WTC11 (cell line): Measurements from ENCODE around the gene NOG.

Source experiments
- ATF2 ChIP-seq: sonication (generic); formaldehyde crosslinking; IDR thresholded peaks from 2 replicates; pipeline ENCODE4 v1.8.1; 2022; ENCODE audit warnings: low read depth, missing genetic modification reagents, borderline replicate concordance
- ATF6 ChIP-seq: sonication (generic); formaldehyde crosslinking; IDR thresholded peaks from 2 replicates; pipeline ENCODE4 v1.8.1; 2023; ENCODE audit warnings: mild to moderate bottlenecking, missing genetic modification reagents
- CTCF ChIP-seq: fragments of 200-600 bp; IDR thresholded peaks from 2 replicates; pipeline ENCODE4 v1.8.0; 2022; ENCODE audit warnings: antibody characterized with exemption
- ETV6 ChIP-seq: sonication (generic); formaldehyde crosslinking; IDR thresholded peaks from 2 replicates; pipeline ENCODE4 v1.8.1; 2022; ENCODE audit warnings: mild to moderate bottlenecking, missing genetic modification reagents
- HMGXB4 ChIP-seq: sonication (generic); formaldehyde crosslinking; IDR thresholded peaks from 2 replicates; pipeline ENCODE4 v1.8.1; 2023; ENCODE audit warnings: mild to moderate bottlenecking, moderate library complexity, missing genetic modification reagents
- IRF1 ChIP-seq: sonication (generic); formaldehyde crosslinking; IDR thresholded peaks from 2 replicates; pipeline ENCODE4 v1.8.0; 2023; ENCODE audit warnings: missing genetic modification reagents
- NFYB ChIP-seq: sonication (generic); formaldehyde crosslinking; conservative IDR thresholded peaks from 2 replicates; pipeline ENCODE4 v1.8.0; 2022; ENCODE audit warnings: low read depth, missing genetic modification reagents
- PREB ChIP-seq: sonication (generic); formaldehyde crosslinking; IDR thresholded peaks from 2 replicates; pipeline ENCODE4 v1.8.1; 2022; ENCODE audit warnings: mild to moderate bottlenecking, missing genetic modification reagents, moderate library complexity, borderline replicate concordance
- SMAD3 ChIP-seq: sonication (generic); formaldehyde crosslinking; IDR thresholded peaks from 2 replicates; pipeline ENCODE4 v1.8.0; 2022; ENCODE audit warnings: missing genetic modification reagents, mild to moderate bottlenecking, borderline replicate concordance
- SP1 ChIP-seq: sonication (generic); formaldehyde crosslinking; conservative IDR thresholded peaks from 2 replicates; pipeline ENCODE4 v1.8.1; 2022; ENCODE audit warnings: missing genetic modification reagents
- TCF7 ChIP-seq: sonication (generic); formaldehyde crosslinking; IDR thresholded peaks from 2 replicates; pipeline ENCODE4 v1.8.0; 2022; ENCODE audit warnings: mild to moderate bottlenecking, low read depth, missing genetic modification reagents, moderate library complexity
- TEAD4 ChIP-seq: sonication (generic); formaldehyde crosslinking; IDR thresholded peaks from 2 replicates; pipeline ENCODE4 v1.8.0; 2022; ENCODE audit warnings: mild to moderate bottlenecking, missing genetic modification reagents
- ZSCAN18 ChIP-seq: fragments of 250-450 bp; sonication (Bioruptor Pico); IDR thresholded peaks from 2 replicates; pipeline ENCODE4 v2.1.2; 2022; ENCODE audit warnings: mild to moderate bottlenecking, moderate library complexity

GRCh38 chr17:56602292-56603130 is 9.0 kb downstream of the NOG start:
- TF ChIP-seq CTCF (no peak), SMAD3 (CRISPR knock-in tag) (no peak), TEAD4 (no peak), ETV6 (CRISPR knock-in tag) (no peak), TCF7 (CRISPR knock-in tag) (no peak), NFYB (CRISPR knock-in tag) (no peak), SP1 (CRISPR knock-in tag) (no peak), HMGXB4 (CRISPR knock-in tag) (no peak), ZSCAN18 (CRISPR knock-in tag) (no peak), PREB (CRISPR knock-in tag) (no peak), ATF6 (CRISPR knock-in tag) (no peak), ATF2 (CRISPR knock-in tag) (no peak), IRF1 (CRISPR knock-in tag) (no peak)
